C4-2B (cell line): ENCODE data around the gene RAPGEF1.

Source experiments
- ZFX ChIP-seq: fragments of 450-650 bp; IDR thresholded peaks from 2 replicates; pipeline ENCODE4 v1.6.1; 2017
- TF ChIP-seq, protein P1 (sequence below): fragments of 450-650 bp; conservative IDR thresholded peaks from 2 replicates; pipeline ENCODE4 v1.5.1; 2017; ENCODE audit warnings: mild to moderate bottlenecking

DNA sequence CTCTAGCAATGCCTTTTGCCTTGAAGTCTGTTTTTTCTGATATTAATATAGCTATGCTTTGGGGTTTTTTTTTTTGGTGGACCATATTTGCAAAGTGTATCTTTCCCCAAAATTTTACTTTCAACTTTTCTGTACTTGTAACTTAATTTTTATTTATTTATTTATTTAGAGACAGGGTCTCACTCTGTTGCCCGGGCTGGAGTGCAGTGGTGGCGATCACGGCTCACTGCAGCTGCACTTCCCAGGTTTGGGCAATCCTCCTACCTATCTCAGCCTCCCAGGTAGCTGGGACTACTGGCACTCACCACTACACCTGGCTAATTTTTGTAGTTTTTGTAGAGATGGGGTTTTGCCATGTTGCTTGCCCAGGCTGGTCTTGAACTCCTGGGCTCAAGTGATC is 173.7 kb downstream of the RAPGEF1 start:
- TF ChIP-seq, protein P1, sequence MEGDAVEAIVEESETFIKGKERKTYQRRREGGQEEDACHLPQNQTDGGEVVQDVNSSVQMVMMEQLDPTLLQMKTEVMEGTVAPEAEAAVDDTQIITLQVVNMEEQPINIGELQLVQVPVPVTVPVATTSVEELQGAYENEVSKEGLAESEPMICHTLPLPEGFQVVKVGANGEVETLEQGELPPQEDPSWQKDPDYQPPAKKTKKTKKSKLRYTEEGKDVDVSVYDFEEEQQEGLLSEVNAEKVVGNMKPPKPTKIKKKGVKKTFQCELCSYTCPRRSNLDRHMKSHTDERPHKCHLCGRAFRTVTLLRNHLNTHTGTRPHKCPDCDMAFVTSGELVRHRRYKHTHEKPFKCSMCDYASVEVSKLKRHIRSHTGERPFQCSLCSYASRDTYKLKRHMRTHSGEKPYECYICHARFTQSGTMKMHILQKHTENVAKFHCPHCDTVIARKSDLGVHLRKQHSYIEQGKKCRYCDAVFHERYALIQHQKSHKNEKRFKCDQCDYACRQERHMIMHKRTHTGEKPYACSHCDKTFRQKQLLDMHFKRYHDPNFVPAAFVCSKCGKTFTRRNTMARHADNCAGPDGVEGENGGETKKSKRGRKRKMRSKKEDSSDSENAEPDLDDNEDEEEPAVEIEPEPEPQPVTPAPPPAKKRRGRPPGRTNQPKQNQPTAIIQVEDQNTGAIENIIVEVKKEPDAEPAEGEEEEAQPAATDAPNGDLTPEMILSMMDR = no peak
- TF ChIP-seq ZFX = no peak
